Right renal pelvis (tissue), 4 donors: ENCODE measurements around the gene MOB3C. TPM values are rescaled to one million over a fixed set of nuclear protein-coding genes. Genes with fewer than 3 reads are reported as not detected.
A peak's percentile ranks its signal among the peaks of the same experiment; 100 is the strongest.

Experiments
- DNase-seq, 4 donors: peaks; one replicate each; pipeline ENCODE4 v3.0.0-alpha.2; 2013; ENCODE audit warnings: low read depth in 4 of 4, low spot score in 3 of 4, missing footprints in 1 of 4
- polyA plus RNA-seq, 4 donors: library from polyadenylated mRNA; unstranded; fragments of 120-200 nt; gene quantifications; one replicate each; pipeline ENCODE4 v1.2.1, GENCODE V29; 2013; ENCODE audit not compliant: insufficient read length in 4 of 4

MOB3C gene
- polyA plus RNA-seq, 4 donors, result 11.6 to 13.7 (median 12.1) TPM

- no peak for DNase-seq
These were observed 36.3 kb downstream of the MOB3C start for GRCh38 chr1:46580140-46580903.

DNA sequence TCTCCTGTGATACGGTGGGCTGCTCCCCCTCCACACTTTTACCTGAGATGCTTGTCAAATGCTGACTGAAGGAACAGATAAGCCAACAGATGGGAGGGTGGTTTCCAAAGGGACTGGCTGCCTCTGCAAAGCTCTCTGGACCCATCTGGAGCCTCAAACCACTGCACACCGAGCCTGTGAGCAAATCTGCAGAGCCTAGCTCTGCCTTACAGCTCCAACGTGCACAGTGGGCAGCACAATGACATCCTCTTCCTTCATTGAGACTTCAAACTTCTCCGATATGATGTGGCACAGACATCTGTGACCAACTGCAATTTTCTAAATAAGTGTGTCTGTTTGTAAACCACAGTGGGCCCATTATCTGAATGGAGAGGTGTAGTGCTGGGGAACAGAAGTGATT, 38.9 kb downstream of the MOB3C start:
- no peak for DNase-seq

GRCh38 chr1:46576596-46576995, 40.0 kb downstream of the MOB3C start:
- no peak for DNase-seq

- DNase-seq, result no peak
These were observed 40.8 kb downstream of the MOB3C start for GRCh38 chr1:46575778-46576177.

- no peak for DNase-seq
These were observed 41.3 kb downstream of the MOB3C start for GRCh38 chr1:46575300-46575699.

DNA sequence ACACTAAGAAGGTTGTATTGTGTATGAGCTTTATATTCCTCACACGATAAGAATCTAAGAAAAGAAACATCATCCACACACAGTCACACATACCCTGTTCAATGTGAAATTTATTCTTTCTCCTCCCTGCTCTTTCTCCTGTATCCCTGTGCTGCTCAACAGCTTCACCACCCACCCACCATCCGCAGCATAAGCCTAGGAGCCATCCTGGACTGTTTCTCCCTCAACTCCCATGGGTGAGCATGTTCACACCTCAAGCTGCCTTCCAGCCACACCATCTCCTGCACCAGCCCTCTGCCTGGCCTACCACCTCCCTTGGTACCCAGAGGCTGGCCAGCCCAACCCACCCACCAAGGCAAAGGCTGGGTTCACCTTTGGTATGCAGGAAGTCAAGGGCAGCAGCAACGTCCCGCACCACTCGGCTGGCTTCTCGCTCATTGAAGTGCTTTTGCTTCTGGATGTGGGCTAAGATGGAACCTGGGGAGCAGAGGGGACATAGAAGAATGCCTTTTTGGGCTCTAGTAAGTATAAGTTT, 44.9 kb downstream of the MOB3C start:
- DNase-seq, result no peak

DNA sequence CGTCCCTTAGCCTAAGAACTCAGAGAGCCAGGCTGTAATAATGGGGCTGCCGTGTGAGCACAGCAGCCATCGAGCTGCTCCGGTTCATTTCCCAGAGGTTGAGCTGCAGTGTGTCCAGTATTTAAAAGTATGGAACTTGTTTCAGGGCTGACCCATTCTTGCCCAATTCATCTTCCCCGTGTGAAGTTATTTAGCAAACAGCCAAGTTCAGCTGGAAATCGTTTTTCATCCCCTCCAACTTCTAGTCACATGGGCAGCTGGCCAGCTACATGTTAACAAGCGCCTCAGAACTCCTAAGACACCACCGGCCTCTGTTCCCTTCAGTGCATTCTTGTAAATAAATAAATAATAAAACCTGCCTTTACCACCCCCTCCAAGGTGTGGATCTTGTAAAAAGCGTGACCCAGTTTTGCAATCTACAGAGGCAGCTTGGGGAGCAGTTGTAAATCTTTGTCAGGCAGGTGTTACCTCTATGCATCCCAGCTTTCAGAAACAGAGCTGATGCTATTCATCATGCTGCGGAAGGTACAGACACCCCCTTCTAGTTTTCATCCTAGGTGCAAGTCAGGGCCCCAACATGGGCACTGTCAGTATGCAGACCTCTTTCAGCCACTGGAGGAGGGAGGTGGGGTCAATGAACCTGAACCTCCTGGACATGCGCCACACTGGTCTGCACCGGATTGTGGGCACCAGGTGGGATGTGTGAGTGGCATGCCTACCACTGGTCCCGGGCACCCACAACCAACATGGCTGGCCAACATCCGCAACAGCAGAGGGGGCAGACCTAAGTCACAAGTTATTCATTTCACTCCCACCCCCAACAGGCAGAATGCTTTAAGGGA, 46.5 kb downstream of the MOB3C start:
- DNase-seq, result peak; percentile 36 to 44 (median 39)

GRCh38 chr1:46569116-46569515, 47.5 kb downstream of the MOB3C start:
- no peak for DNase-seq

- DNase-seq, result no peak
These were observed 48.1 kb downstream of the MOB3C start for GRCh38 chr1:46568461-46568891.

- no peak for DNase-seq
These were observed 53.3 kb downstream of the MOB3C start for GRCh38 chr1:46563341-46563740.

GRCh38 chr1:46562498-46562897, 54.1 kb downstream of the MOB3C start:
- DNase-seq, result no peak

GRCh38 chr1:46558966-46559365, 57.6 kb downstream of the MOB3C start:
- DNase-seq, result no peak

- DNase-seq, result no peak
These were observed 58.3 kb downstream of the MOB3C start for GRCh38 chr1:46558141-46558963.

Other genes with a start within 250 kb of the MOB3C start
- 10 to 100 TPM; 17.7 to 26.6 (median 20.7) TPM for gene FAAH, start 222.5 kb downstream of the MOB3C start, polyA plus RNA-seq
- gene DMBX1, start 127.0 kb downstream of the MOB3C start, polyA plus RNA-seq, result under 1 TPM in 2 of 4 donors, not detected in 2; 0.01 to 0.06 TPM
- gene KNCN, start 65.2 kb downstream of the MOB3C start, polyA plus RNA-seq, result under 1 TPM in 1 of 4 donors, not detected in 3; 0.03 TPM
- 10 to 100 TPM; 22.3 to 29.3 (median 25.3) TPM for gene MKNK1, start 12.5 kb downstream of the MOB3C start, polyA plus RNA-seq
- 100 to 1,000 TPM in 3 of 4 donors, 10 to 100 TPM in 1; 96.0 to 112 (median 108) TPM for gene ATPAF1, start 51.6 kb upstream of the MOB3C start, polyA plus RNA-seq
- under 1 TPM; 0.18 to 0.51 (median 0.37) TPM for gene TEX38, start 55.0 kb upstream of the MOB3C start, polyA plus RNA-seq
- gene EFCAB14, start 102.3 kb upstream of the MOB3C start, polyA plus RNA-seq, result 100 to 1,000 TPM in 3 of 4 donors, 10 to 100 TPM in 1; 90.8 to 124 (median 107) TPM
- gene CYP4B1, start 182.2 kb upstream of the MOB3C start, polyA plus RNA-seq, result 1 to 10 TPM; 1.6 to 3.9 (median 2.5) TPM